ENCODE results near the gene USP31. TPM values are rescaled to one million over a fixed set of nuclear protein-coding genes. Genes with fewer than 3 reads are reported as not detected.
A peak's percentile ranks its signal among the peaks of the same experiment; 100 is the strongest.

USP31 gene
- total RNA-seq, 1 donor from 2014 or later: 8.7 TPM

DNA sequence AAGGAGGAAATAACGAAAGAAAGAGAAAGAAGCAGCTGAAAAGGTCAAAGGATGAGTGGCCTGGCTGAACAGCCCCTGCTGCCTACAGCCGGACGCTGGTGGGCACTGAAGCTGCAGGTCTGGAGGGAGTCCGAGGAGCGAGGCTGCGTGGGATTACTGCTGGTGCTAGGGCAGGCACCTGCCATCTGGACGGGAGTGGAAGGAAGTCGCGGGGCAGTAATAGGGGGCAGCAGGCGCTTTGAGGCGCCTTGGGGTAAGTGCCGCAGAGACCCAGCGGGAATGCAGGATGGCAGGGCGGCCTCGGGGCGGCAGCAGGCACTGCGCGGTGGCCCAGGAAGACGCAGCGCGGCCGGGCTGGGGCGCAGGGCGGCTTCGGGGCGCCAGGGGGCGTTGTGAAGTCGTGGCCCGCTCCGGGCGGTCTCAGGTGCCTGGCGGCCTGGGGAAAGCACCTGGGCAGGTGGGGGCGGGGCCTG is 33.0 kb upstream of the USP31 start:
- peaks cover 60% of the 10 kb centered on the region for H3K27me3 Mint-ChIP-seq (ENCODE audit: low read depth)

DNA sequence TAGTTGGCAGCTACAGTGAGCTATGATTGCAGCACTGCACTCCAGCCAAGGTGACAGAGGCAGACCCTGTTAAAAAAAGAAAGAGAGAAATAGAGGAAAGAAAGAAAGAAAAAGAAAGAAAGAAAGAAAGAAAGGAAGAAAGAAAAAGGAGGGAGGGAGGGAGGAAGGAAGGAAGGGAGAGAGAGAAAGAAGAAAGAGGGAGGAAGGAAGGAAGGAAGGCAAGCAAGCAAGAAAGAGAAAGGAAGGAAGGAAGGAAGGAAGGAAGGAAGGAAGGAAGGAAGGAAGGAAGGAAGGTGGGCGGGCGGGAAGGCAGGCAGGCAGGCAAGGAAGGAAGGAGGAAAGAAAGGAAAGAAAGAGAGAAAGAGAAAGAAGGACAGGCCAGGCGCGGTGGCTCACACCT is 32.3 kb upstream of the USP31 start:
- Mint-ChIP-seq H3K27me3 (ENCODE audit: low read depth) (peaks cover 58% of the 10 kb centered on the region), H3K4me1 (ENCODE audit: low read depth) (peaks cover 5% of the 10 kb centered on the region), H3K27ac (ENCODE audit: unreplicated experiment) (no peak overlapping the region), H3K36me3 (ENCODE audit: low read depth) (no peaks in the 10 kb centered on the region), H3K9me3 (ENCODE audit: low read depth) (no peaks in the 10 kb centered on the region), H3K4me3 (ENCODE audit: unreplicated experiment) (no peak overlapping the region)
- DNase-seq (ENCODE audit: low spot score): no peak
- no peak for TF ChIP-seq CTCF (IDR thresholded peaks at IDR 0.05)

More for the DNA sequence above, 33.0 kb upstream of the USP31 start:
- Mint-ChIP-seq H3K36me3 (ENCODE audit: low read depth) (no peaks in the 10 kb centered on the region), H3K27ac (ENCODE audit: unreplicated experiment) (no peak overlapping the region), H3K9me3 (ENCODE audit: low read depth) (no peaks in the 10 kb centered on the region), H3K4me1 (ENCODE audit: low read depth) (peaks cover 5% of the 10 kb centered on the region), H3K4me3 (ENCODE audit: unreplicated experiment) (peak overlapping the region; percentile 56)
- TF ChIP-seq CTCF (IDR thresholded peaks at IDR 0.05): peak; percentile 91
- DNase-seq (ENCODE audit: low spot score): no peak

GRCh38 chr16:23175651-23176050 is 26.4 kb upstream of the USP31 start:
- Mint-ChIP-seq H3K36me3 (ENCODE audit: low read depth) (no peaks in the 10 kb centered on the region), H3K9me3 (ENCODE audit: low read depth) (no peaks in the 10 kb centered on the region), H3K27me3 (ENCODE audit: low read depth) (peaks cover 23% of the 10 kb centered on the region), H3K4me3 (ENCODE audit: unreplicated experiment) (no peak overlapping the region), H3K27ac (ENCODE audit: unreplicated experiment) (no peak overlapping the region), H3K4me1 (ENCODE audit: low read depth) (no peaks in the 10 kb centered on the region)
- TF ChIP-seq CTCF (IDR thresholded peaks at IDR 0.05): no peak
- no peak for DNase-seq (ENCODE audit: low spot score)

DNA sequence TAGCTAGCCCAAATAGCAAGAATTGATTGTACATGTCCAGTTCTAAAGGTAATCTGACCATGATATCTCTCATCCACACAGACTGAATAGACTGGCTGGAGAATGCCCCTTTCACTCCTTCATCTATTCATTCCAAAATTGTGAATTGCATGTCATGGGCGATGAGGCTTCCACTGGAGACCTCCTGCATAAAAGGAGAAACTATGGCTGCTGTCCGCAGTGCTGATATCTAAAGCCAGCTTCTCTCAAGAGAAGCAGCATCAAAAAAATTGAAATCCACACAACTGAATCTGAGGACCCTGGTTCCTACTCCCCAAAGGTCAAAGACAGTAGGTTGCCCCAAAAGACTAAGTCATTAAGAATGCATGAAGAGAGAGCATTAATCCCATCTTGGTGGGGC is 25.4 kb upstream of the USP31 start:
- TF ChIP-seq CTCF (IDR thresholded peaks at IDR 0.05): no peak
- DNase-seq (ENCODE audit: low spot score): no peak
- Mint-ChIP-seq H3K27ac (ENCODE audit: unreplicated experiment) (no peak overlapping the region), H3K9me3 (ENCODE audit: low read depth) (no peaks in the 10 kb centered on the region), H3K4me1 (ENCODE audit: low read depth) (no peaks in the 10 kb centered on the region), H3K36me3 (ENCODE audit: low read depth) (no peaks in the 10 kb centered on the region), H3K4me3 (ENCODE audit: unreplicated experiment) (no peak overlapping the region), H3K27me3 (ENCODE audit: low read depth) (peaks cover 24% of the 10 kb centered on the region)

DNA sequence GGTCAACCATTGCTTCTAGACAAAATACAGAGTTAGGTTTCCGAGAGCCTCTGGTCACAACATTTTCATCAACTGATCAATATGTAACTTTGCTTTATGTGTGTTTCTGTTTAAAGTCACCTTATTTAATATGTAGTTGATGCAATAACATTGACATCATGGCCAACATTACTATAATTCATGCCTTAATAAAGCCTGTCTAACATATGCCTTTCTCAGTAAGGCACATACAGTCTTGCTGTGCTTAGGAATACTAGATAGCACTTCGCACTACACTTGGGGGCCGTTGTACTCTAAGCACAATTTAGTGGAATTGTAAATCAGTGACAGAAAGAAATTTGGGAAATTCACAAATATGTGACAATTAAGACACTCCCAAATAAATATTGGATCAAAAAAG is 23.7 kb upstream of the USP31 start:
- no peak overlapping the region for H3K27ac Mint-ChIP-seq (ENCODE audit: unreplicated experiment)
- no peaks in the 10 kb centered on the region for H3K36me3 Mint-ChIP-seq (ENCODE audit: low read depth)
- peaks cover 26% of the 10 kb centered on the region for H3K27me3 Mint-ChIP-seq (ENCODE audit: low read depth)
- no peaks in the 10 kb centered on the region for H3K4me1 Mint-ChIP-seq (ENCODE audit: low read depth)
- TF ChIP-seq CTCF (IDR thresholded peaks at IDR 0.05): no peak
- no peak overlapping the region for H3K4me3 Mint-ChIP-seq (ENCODE audit: unreplicated experiment)
- no peaks in the 10 kb centered on the region for H3K9me3 Mint-ChIP-seq (ENCODE audit: low read depth)
- DNase-seq (ENCODE audit: low spot score): no peak
